Measurements from ENCODE around the gene CD55.
A peak's percentile ranks its signal among the peaks of the same experiment; 100 is the strongest.

The CD55 gene

GRCh38 chr1:207330011-207330710 is 8.7 kb downstream of the CD55 start:
- DNase-seq (ENCODE audit: low spot score): no peak

GRCh38 chr1:207331354-207332313 is 10.2 kb downstream of the CD55 start:
- no peak for DNase-seq (ENCODE audit: low spot score)

- no peak for DNase-seq (ENCODE audit: low spot score)
Observed at GRCh38 chr1:207333009-207333600, 11.6 kb downstream of the CD55 start.

- no peak for DNase-seq (ENCODE audit: low spot score)
Observed at GRCh38 chr1:207333620-207334019, 12.1 kb downstream of the CD55 start.

- no peak for DNase-seq (ENCODE audit: low spot score)
Observed at GRCh38 chr1:207334337-207334736, 12.9 kb downstream of the CD55 start.

GRCh38 chr1:207335138-207335537 is 13.7 kb downstream of the CD55 start:
- DNase-seq (ENCODE audit: low spot score): no peak

GRCh38 chr1:207335695-207336363 is 14.4 kb downstream of the CD55 start:
- DNase-seq (ENCODE audit: low spot score): no peak

GRCh38 chr1:207336559-207337467 is 15.3 kb downstream of the CD55 start:
- DNase-seq (ENCODE audit: low spot score): no peak

GRCh38 chr1:207342332-207342731 is 20.9 kb downstream of the CD55 start:
- DNase-seq (ENCODE audit: low spot score): no peak

GRCh38 chr1:207343675-207344074 is 22.2 kb downstream of the CD55 start:
- DNase-seq (ENCODE audit: low spot score): no peak

- DNase-seq (ENCODE audit: low spot score): peak; percentile 11
Observed at GRCh38 chr1:207344221-207344620, 22.7 kb downstream of the CD55 start.

- DNase-seq (ENCODE audit: low spot score): no peak
Observed at GRCh38 chr1:207345644-207346477, 24.4 kb downstream of the CD55 start.

GRCh38 chr1:207346513-207346912 is 25.0 kb downstream of the CD55 start:
- DNase-seq (ENCODE audit: low spot score): no peak

- no peak for DNase-seq (ENCODE audit: low spot score)
Observed at GRCh38 chr1:207349979-207350378, 28.5 kb downstream of the CD55 start.

- DNase-seq (ENCODE audit: low spot score): no peak
Observed at GRCh38 chr1:207352554-207352953, 31.1 kb downstream of the CD55 start.

GRCh38 chr1:207355060-207355459 is 33.6 kb downstream of the CD55 start:
- DNase-seq (ENCODE audit: low spot score): no peak

GRCh38 chr1:207355513-207356295 is 34.2 kb downstream of the CD55 start:
- no peak for DNase-seq (ENCODE audit: low spot score)

- no peak for DNase-seq (ENCODE audit: low spot score)
Observed at GRCh38 chr1:207361029-207361428, 39.6 kb downstream of the CD55 start.

GRCh38 chr1:207361889-207362288 is 40.4 kb downstream of the CD55 start:
- DNase-seq (ENCODE audit: low spot score): no peak
